ENCODE results near the gene FGGY.

DNA sequence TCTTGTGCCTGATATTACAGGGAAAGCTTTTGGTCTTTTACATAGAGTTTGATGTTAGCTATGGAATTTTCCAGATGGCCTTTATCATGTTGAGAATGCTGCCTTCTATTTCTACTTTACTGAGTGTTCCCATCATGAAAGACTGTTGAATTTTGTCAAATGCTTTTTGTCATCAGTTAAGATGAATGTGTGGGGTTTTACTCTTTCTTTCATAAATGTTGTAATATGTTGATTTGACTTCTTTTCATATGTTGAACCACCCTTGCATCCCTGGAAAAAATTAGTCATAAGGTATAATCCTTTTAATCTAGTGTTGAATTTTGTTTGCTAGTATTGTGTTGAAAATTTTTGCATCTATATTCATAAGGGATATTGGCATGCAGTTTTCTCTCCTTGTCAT lies 501.7 kb downstream of the FGGY start:
- TF ChIP-seq, protein P1, sequence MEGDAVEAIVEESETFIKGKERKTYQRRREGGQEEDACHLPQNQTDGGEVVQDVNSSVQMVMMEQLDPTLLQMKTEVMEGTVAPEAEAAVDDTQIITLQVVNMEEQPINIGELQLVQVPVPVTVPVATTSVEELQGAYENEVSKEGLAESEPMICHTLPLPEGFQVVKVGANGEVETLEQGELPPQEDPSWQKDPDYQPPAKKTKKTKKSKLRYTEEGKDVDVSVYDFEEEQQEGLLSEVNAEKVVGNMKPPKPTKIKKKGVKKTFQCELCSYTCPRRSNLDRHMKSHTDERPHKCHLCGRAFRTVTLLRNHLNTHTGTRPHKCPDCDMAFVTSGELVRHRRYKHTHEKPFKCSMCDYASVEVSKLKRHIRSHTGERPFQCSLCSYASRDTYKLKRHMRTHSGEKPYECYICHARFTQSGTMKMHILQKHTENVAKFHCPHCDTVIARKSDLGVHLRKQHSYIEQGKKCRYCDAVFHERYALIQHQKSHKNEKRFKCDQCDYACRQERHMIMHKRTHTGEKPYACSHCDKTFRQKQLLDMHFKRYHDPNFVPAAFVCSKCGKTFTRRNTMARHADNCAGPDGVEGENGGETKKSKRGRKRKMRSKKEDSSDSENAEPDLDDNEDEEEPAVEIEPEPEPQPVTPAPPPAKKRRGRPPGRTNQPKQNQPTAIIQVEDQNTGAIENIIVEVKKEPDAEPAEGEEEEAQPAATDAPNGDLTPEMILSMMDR (IDR thresholded peaks at IDR 0.05; ENCODE audit: borderline replicate concordance, extremely low read depth, low read length, poor library complexity, severe bottlenecking): no peak
- TF ChIP-seq EZH2 (IDR thresholded peaks at IDR 0.05; ENCODE audit: borderline replicate concordance, low read depth, low read length, severe bottlenecking): no peak

Measured in DND-41 (cell line).